Central memory CD4-positive, alpha-beta T cell (primary cell): Measurements from ENCODE around the gene PLXNA3.

Experiments
- DNase-seq: peaks from one replicate; pipeline ENCODE4 v3.0.0; 2022

PLXNA3 gene

GRCh38 chrX:154460326-154460725 is 2.2 kb downstream of the PLXNA3 start:
- no peak for DNase-seq

DNA sequence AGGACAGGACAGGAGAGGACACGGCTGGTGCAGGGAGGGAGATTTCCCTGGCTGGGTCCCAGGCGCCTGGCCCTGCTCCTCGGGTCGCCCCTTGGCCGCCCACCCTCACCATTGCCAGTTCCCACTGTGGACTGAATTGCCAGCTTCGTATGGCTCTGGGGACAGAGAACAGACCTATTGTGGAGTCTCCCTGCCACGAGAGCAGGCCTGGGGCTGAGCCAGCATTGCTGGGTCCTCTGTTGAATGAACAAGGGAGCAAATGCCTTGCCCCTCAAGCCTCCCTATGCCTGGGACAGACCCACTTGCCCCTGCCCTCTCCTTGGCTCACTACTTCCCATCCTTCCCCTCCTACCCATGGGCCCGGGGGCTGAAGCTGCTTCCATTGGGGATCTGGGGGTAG is 4.3 kb downstream of the PLXNA3 start:
- no peak for DNase-seq

DNA sequence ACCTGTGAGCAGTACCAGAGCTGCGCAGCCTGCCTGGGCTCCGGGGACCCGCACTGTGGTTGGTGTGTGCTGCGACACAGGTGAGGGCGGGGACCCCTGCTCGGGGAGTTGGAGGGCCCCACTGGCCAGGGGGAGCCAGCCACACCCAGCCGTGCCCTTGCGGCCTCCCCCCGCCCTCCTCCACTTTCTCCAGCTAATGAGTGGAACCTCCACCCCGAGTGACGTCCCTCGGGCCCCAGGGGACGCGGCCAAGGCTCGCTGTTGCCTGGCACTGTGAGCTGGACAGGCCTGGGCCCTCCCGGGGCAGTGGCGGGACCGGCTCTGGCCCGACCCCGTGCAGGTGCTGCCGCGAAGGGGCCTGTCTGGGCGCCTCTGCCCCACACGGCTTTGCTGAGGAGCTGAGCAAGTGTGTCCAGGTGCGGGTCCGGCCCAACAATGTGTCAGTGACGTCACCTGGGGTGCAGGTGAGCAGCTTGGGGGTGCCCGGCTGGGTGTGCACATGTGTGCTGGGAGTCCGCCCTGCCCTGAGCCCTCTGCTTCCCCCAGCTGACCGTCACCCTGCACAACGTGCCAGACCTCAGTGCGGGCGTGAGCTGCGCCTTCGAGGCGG is 5.6 kb downstream of the PLXNA3 start:
- DNase-seq = no peak

DNA sequence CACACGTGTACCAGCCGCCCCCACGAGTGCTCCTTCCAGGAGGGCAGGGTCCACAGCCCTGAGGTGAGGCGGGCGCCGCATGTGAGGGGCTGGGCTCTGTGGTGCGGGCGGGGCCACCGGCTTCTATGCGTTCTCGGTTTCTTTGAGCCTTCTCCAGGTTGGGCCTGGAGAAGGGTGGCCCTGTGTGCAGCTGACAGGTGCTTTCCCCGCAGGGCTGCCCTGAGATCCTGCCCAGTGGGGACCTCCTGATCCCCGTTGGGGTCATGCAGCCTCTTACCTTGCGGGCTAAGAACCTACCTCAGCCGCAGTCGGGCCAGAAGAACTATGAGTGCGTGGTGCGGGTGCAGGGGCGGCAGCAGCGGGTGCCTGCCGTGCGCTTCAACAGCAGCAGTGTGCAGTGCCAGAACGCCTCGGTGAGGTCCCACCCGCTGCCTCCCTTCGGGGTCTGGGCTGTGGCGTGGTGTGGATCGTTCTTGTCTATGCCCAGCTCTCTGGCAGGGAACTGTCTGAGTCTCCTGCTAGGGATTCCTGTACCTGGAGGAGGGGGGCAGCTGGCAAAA is 6.8 kb downstream of the PLXNA3 start:
- DNase-seq = no peak

- no peak for DNase-seq
Measured at GRCh38 chrX:154465601-154466000, 7.5 kb downstream of the PLXNA3 start.

DNA sequence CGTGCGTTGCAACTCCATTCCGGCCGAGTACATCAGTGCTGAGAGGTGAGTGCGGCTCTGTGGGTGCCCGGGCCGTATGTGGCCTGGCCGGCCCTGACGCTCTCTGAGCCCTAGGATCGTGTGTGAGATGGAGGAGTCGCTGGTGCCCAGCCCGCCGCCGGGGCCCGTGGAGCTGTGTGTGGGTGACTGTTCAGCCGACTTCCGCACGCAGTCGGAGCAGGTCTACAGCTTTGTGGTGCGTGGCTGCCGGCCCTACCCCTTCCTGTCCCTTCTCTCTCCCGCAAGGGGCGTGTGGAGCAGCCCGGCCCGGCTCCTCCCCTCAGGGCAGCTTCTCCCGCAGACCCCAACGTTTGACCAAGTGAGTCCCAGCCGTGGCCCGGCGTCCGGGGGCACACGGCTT is 8.0 kb downstream of the PLXNA3 start:
- DNase-seq = no peak

DNA sequence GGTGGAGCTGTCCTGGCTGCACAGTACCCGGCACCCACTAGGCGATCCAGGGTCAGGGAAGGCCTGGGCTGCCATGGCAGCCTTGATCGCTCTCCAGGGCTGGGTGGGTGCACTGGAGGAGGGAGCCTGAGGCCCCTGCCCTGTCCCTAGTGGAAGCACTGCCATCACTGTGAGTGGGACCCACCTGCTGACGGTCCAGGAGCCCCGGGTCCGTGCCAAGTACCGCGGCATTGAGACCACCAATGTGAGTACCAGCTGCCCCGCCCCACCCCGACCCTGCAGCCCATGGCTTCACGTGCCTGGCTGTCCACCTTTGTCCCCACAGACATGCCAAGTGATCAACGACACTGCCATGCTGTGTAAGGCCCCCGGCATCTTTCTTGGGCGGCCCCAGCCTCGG is 8.8 kb downstream of the PLXNA3 start:
- no peak for DNase-seq

- DNase-seq = no peak
Measured at GRCh38 chrX:154467556-154467955, 9.5 kb downstream of the PLXNA3 start.

- DNase-seq = no peak
Measured at GRCh38 chrX:154468217-154468616, 10.1 kb downstream of the PLXNA3 start.

DNA sequence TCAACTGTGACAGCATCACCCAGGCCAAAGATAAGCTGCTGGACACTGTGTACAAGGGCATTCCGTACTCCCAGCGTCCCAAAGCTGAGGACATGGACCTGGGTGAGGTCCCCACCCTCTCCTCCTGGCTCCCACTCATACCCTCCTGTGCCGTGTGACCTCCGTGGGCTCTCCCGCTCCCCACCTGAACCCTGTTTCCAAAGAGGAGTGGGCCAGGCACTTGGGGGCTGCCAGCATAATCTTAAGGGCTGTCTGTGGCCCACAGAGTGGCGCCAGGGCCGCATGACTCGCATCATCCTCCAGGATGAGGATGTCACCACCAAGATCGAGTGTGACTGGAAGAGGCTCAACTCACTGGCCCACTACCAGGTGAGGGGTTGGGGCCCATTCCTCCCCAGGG is 11.0 kb downstream of the PLXNA3 start:
- no peak for DNase-seq

DNA sequence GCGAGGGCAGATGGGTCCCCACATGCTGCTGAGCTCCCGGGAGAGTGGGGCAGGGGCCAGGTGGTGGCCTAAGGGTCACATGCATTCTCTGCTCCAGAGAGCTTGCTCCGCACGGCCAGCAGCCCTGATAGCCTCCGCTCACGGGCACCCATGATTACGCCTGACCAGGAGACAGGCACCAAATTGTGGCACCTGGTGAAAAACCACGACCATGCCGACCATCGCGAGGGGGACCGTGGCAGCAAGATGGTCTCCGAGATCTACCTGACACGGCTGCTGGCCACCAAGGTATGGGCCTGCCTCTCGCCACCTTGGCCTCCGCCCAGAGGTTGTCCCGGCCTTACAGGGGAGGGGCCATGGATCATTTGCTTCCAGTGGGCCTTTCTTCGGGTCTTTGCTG is 11.8 kb downstream of the PLXNA3 start:
- DNase-seq = no peak

DNA sequence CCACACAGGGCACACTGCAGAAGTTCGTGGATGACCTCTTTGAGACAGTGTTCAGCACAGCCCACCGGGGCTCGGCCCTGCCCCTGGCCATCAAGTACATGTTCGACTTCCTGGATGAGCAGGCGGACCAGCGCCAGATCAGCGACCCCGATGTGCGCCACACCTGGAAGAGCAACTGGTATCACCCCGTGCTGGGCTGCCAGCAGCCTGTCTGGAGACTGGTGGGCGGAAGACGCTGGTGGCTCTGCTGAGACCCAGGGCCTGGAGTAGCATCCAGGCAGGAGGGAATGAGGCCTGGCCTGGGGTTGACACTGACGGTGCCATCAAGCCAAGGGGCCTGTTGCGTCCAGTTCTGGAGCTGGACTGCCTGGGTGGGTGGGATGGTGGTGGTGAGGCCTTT is 12.4 kb downstream of the PLXNA3 start:
- DNase-seq = no peak

DNA sequence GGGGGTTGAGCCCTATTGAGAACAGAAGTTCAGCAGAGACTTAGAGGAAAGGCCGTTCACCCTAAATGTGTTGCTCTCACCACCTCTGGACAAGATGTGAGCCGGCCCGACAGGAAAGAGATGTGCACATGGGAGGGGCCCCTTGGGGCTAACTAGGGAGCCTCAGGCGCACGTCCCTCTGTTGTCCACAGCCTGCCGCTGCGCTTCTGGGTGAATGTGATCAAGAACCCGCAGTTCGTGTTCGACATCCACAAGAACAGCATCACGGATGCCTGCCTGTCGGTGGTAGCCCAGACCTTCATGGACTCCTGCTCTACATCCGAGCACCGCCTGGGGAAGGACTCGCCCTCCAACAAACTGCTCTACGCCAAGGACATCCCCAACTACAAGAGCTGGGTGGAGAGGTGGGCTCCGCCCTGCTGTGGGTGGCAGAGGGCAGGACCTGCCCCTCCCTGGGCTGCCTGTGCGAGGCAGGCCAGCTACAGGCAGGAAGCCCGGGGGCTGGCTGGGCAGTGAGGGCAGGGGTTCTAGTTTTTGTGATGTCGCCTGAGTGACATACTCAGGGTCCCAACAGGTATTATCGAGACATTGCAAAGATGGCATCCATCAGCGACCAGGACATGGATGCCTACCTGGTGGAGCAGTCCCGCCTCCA is 13.0 kb downstream of the PLXNA3 start:
- DNase-seq = no peak

- DNase-seq = no peak
Measured at GRCh38 chrX:154471839-154472684, 14.0 kb downstream of the PLXNA3 start.

GRCh38 chrX:154472685-154473632 is 14.9 kb downstream of the PLXNA3 start:
- no peak for DNase-seq

- DNase-seq = no peak
Measured at GRCh38 chrX:154473683-154474082, 15.6 kb downstream of the PLXNA3 start.

DNA sequence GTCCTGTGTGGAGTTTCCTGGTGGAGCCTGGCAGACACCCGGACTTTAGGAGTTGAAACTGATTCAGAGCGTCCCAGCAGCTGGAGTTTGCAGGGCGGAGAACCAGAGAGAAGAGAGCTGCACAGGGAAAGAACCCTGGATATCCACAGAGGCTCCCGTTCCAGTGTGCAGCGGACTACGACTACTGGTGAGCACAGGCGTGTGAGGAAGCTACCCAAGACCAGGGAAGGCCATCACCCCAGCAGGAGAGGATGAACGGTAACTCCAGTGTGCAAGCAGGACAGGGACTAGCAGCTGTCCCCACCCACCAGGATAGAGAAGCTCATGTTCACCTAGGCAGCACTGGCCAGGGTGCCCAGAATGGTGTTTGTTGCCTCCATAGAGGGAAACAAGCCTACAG is 18.7 kb downstream of the PLXNA3 start:
- no peak for DNase-seq

GRCh38 chrX:154477891-154478477 is 19.9 kb downstream of the PLXNA3 start:
- DNase-seq = no peak

DNA sequence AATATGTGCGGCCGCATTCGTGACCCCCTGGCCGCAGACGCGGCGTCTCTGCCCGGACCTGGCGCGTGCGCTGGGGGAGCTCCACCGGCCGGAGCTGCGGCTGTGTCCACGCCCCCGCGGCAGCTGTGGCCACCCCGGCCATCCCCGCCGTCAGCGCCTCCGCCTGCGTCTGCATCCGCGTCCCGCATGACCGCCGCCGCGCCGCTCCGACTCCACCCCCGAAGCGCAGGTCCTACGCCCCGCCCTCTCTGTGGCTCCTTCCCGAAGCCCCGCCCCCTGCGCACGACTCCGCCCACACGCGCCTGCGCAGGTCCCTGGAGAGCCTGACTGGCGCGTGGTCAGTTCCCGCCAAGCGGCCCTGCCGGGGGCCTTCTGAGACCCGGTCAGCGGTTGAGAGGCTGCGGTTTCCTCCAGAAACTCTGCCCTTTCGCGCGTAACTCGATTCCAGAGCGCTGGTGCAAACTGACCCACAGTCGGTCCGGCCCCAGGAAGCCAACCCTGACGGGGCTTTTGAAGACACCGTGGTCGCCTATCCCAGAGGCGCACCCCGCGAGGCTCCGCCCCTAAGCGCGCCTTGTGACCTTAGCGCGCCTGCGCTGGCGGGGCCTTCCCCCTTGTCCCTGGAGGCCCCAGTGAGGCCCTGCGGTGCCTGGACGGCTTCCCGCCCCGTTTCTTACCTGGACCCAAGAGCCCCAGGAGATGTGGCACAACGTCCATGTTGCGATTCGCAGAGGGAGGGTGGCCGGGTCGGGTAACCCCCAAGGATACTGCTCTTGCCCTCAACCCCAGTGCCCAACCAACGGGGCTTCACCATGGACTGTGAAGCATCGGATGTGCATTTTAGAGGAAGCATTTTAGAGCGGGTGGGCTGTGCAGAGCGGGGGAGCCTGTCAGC is 20.9 kb downstream of the PLXNA3 start, which contains the start of gene LAGE3:
Gene LAGE3, minus strand, starts transcription at position 554 of the 895 bp plus-strand sequence. Its CDS starts 366 bp downstream, at position 188.
- peak; percentile 93 for DNase-seq

- DNase-seq = no peak
Measured at GRCh38 chrX:154481195-154481594, 23.1 kb downstream of the PLXNA3 start.
